Panc1 (cell line): Measurements from ENCODE around the gene UBE2QL1. TPM values are rescaled to one million over a fixed set of nuclear protein-coding genes. Genes with fewer than 3 reads are reported as not detected.

ENCODE experiments used
- ATAC-seq: fragments of 200-7000 bp; cut with Tn5 transposase; 2 replicates; pipeline ENCODE4 v1.9.1; 2020; ENCODE audit warnings: mild to moderate bottlenecking, moderate library complexity
- BruUV-seq: library from RNA; stranded (reverse); fragments of 400-500 nt; replicated peaks from 2 replicates; lab custom pipeline; 2021; lab: Mats Ljungman, UMichigan
- CTCF ChIA-PET: fragments of 300-600 bp; sonication (Branson Sonifier 250); formaldehyde crosslinking; loops from one replicate; lab custom pipeline; 2022; ENCODE audit warnings: antibody characterized with exemption; lab: Charles Lee
- POLR2A ChIA-PET: fragments of 300-600 bp; sonication (Branson Sonifier 250); formaldehyde crosslinking; loops from one replicate; lab custom pipeline; 2022; ENCODE audit warnings: antibody characterized with exemption; lab: Charles Lee
- DNase-seq: peaks from one replicate; pipeline ENCODE4 v3.0.0-alpha.2; 2010; ENCODE audit warnings: low read depth, low spot score
- H3K27ac ChIP-seq: 2 replicates; pipeline ENCODE4 v1.5.1; 2011; ENCODE audit warnings: mild to moderate bottlenecking, low read length, inconsistent platforms
- H3K27me3 ChIP-seq: fragments of 200-500 bp; sonication (Bioruptor generic); 2 replicates; pipeline ENCODE4 v1.6.0; 2014; ENCODE audit warnings: low read length, inconsistent platforms; ENCODE audit not compliant: control insufficient read depth, insufficient read depth
- H3K36me3 ChIP-seq: fragments of 200-500 bp; sonication (Bioruptor generic); 2 replicates; pipeline ENCODE4 v1.5.1; 2014; ENCODE audit warnings: inconsistent platforms, mild to moderate bottlenecking, low read length, moderate library complexity; ENCODE audit not compliant: control insufficient read depth, insufficient read depth
- H3K4me1 ChIP-seq: 2 replicates; pipeline ENCODE4 v1.5.1; 2011; ENCODE audit warnings: inconsistent platforms, mild to moderate bottlenecking, low read length, moderate library complexity; ENCODE audit not compliant: control insufficient read depth, insufficient read depth
- H3K4me3 ChIP-seq, 2 experiments: 2 replicates each; pipeline ENCODE4 v1.5.1; 2011 to 2012; ENCODE audit warnings: low read depth in 2 of 2, low read length in 2 of 2, mild to moderate bottlenecking in 2 of 2, inconsistent platforms in 1 of 2, moderate library complexity in 1 of 2
- H3K9me3 ChIP-seq: fragments of 200-500 bp; sonication (Bioruptor generic); 2 replicates; pipeline ENCODE4 v1.5.1; 2014; ENCODE audit warnings: low read depth, mild to moderate bottlenecking, inconsistent platforms, low read length, moderate library complexity; ENCODE audit not compliant: control insufficient read depth, insufficient read depth
- CTCF ChIP-seq: fragments of 450-650 bp; IDR thresholded peaks from 2 replicates; pipeline ENCODE4 v1.5.1; 2017; ENCODE audit warnings: mild to moderate bottlenecking
- POLR2AphosphoS5 ChIP-seq: IDR thresholded peaks from 2 replicates; pipeline ENCODE4 v1.6.1; 2012; ENCODE audit warnings: mild to moderate bottlenecking, low read depth, low read length, moderate library complexity
- REST ChIP-seq, 2 experiments: IDR thresholded peaks; 2 replicates each; pipeline ENCODE4 v1.6.1; 2011 to 2012; ENCODE audit warnings: low read depth in 2 of 2, control low read depth in 1 of 2, low read length in 1 of 2, mild to moderate bottlenecking in 1 of 2, moderate library complexity in 1 of 2; ENCODE audit not compliant: insufficient read depth in 1 of 2
- SIN3A ChIP-seq: IDR thresholded peaks from 2 replicates; pipeline ENCODE4 v1.6.1; 2012; ENCODE audit warnings: low read depth, mild to moderate bottlenecking, low read length, moderate library complexity, borderline replicate concordance; ENCODE audit not compliant: insufficient read depth
- TCF7L2 ChIP-seq: IDR thresholded peaks from 2 replicates; pipeline ENCODE4 v1.6.1; 2011; ENCODE audit warnings: mild to moderate bottlenecking, low read depth, low read length, inconsistent platforms
- in situ Hi-C: cut with HindIII; loops from 2 replicates; pipeline ENCODE4 v1.10.0; 2016; ENCODE audit warnings: low sequenced_read_pairs, low pct_unique_long_range_greater_than_20kb
- intact Hi-C: fragments of 100-400 bp; cut with micrococcal nuclease; formaldehyde crosslinking; loops from one replicate; pipeline ENCODE4 v1.10.0; 2022; ENCODE audit not compliant: unreplicated experiment
- total RNA-seq: library from RNA; stranded (reverse); gene quantifications from one replicate; pipeline ENCODE4 v1.2.1, GENCODE V29; 2021; ENCODE audit not compliant: unreplicated experiment

The UBE2QL1 gene
- total RNA-seq, 1 experiment from 2014 or later, result not detected

- BruUV-seq, result no TSS peak
- intact Hi-C loops (no loop called here), in situ Hi-C loops (no loop called here)
- H3K4me3 ChIP-seq, result no peak overlapping the region
- CTCF ChIA-PET, result no interaction called here
- no peaks in the 10 kb centered on the region for H3K4me1 ChIP-seq
- POLR2A ChIA-PET, result no interaction called here
- no peaks in the 10 kb centered on the region; the same call in 1 of the 2 replicates for H3K27me3 ChIP-seq
- TF ChIP-seq SIN3A (no peak), POLR2AphosphoS5 (no peak), CTCF (no peak), TCF7L2 (no peak), REST (IDR thresholded peaks at IDR 0.05; ENCODE audit: insufficient read depth in 1 of 2, low read depth in 2 of 2, low read length in 1 of 2) (no peak)
- no peak for ATAC-seq
- no peaks in the 10 kb centered on the region for H3K36me3 ChIP-seq
- no peaks in the 10 kb centered on the region for H3K9me3 ChIP-seq
- no peak for DNase-seq
- no peak overlapping the region for H3K27ac ChIP-seq
Observed at GRCh38 chr5:6522923-6523322, 74.3 kb downstream of the UBE2QL1 start.

GRCh38 chr5:6525422-6525821 lies 76.8 kb downstream of the UBE2QL1 start:
- in situ Hi-C loops, result no loop called here
- no peak for ATAC-seq
- ChIA-PET CTCF (no interaction called here), POLR2A (no interaction called here)
- Histone ChIP-seq H3K27ac (no peak overlapping the region), H3K4me1 (no peaks in the 10 kb centered on the region), H3K36me3 (no peaks in the 10 kb centered on the region), H3K9me3 (no peaks in the 10 kb centered on the region), H3K4me3 (no peak overlapping the region), H3K27me3 (no peaks in the 10 kb centered on the region; the same call in 1 of the 2 replicates)
- BruUV-seq, result no TSS peak
- TF ChIP-seq SIN3A, result no peak
- no peak for TF ChIP-seq CTCF
- no peak for TF ChIP-seq POLR2AphosphoS5
- TF ChIP-seq TCF7L2, result no peak
- TF ChIP-seq REST (IDR thresholded peaks at IDR 0.05; ENCODE audit: insufficient read depth in 1 of 2, low read depth in 2 of 2, low read length in 1 of 2), result no peak
- DNase-seq, result no peak
- intact Hi-C loops, result no loop called here
